H1 (cell line): ENCODE measurements around the gene CTNNBL1. TPM values are rescaled to one million over a fixed set of nuclear protein-coding genes. Genes with fewer than 3 reads are reported as not detected.

Experiments used
- BRCA1 ChIP-seq: IDR thresholded peaks from 2 replicates; pipeline ENCODE4 v1.6.1; 2012; ENCODE audit warnings: low read depth, low read length, improper control_type of control experiment
- JUND ChIP-seq: IDR thresholded peaks from 2 replicates; pipeline ENCODE4 v1.6.1; 2011; ENCODE audit warnings: mild to moderate bottlenecking, improper control_type of control experiment, low read length
- POU5F1 ChIP-seq: IDR thresholded peaks from 2 replicates; pipeline ENCODE4 v1.6.1; 2011; ENCODE audit warnings: low read depth, mild to moderate bottlenecking, low read length, moderate library complexity
- RAD21 ChIP-seq, 2 experiments: IDR thresholded peaks in 1 of 2; conservative IDR thresholded peaks in 1 of 2; 2 replicates each; pipeline ENCODE4 v1.6.1; 2011; ENCODE audit warnings: low read depth in 2 of 2, low read length in 2 of 2, improper control_type of control experiment in 1 of 2, inconsistent platforms in 1 of 2, mild to moderate bottlenecking in 1 of 2, moderate library complexity in 1 of 2
- RFX5 ChIP-seq: IDR thresholded peaks from 2 replicates; pipeline ENCODE4 v1.6.1; 2011; ENCODE audit warnings: low read depth, low read length, improper control_type of control experiment, borderline replicate concordance
- RNF2 ChIP-seq: fragments of 200-900, 300-1000 bp; sonication (generic); IDR thresholded peaks from 2 replicates; pipeline ENCODE4 v1.7.1; 2016; ENCODE audit warnings: borderline replicate concordance, low read depth, mild to moderate bottlenecking, antibody characterized with exemption, low read length; ENCODE audit not compliant: poor library complexity, severe bottlenecking; ENCODE audit errors: missing control alignments
- RXRA ChIP-seq: IDR thresholded peaks from 2 replicates; pipeline ENCODE4 v1.6.1; 2011; ENCODE audit warnings: low read depth, mild to moderate bottlenecking, low read length, moderate library complexity; ENCODE audit not compliant: insufficient read depth
- SP1 ChIP-seq: IDR thresholded peaks from 2 replicates; pipeline ENCODE4 v1.6.1; 2011; ENCODE audit warnings: low read depth, low read length
- TCF12 ChIP-seq: IDR thresholded peaks from 2 replicates; pipeline ENCODE4 v1.6.1; 2011; ENCODE audit warnings: low read depth, mild to moderate bottlenecking, low read length
- polyA plus RNA-seq, 7 experiments: library from polyadenylated mRNA; depleted of rRNA in 3 of 7; stranded (reverse) in 5 of 7; unstranded in 2 of 7; fragments of >200 nt in 5 of 7; fragments of 200-250 nt in 2 of 7; gene quantifications; 1 replicate in 5 of 7; 2 replicates in 1 of 7; 4 replicates in 1 of 7; pipeline versions ENCODE4 v1.2.1 to v1.2.3, GENCODE V29; 2011 to 2013; ENCODE audit warnings: missing spikeins in 2 of 7, mixed read lengths in 2 of 7
- total RNA-seq: library from RNA; stranded (reverse); fragmentation: NEBNext Ultra II Directional; extraction: Animal tissue kit (Norgen Biotek cat#: 25700); gene quantifications from 2 replicates; pipeline ENCODE4 v1.2.1, GENCODE V29; 2021
- TF ChIP-seq, protein P1 (sequence below): fragments of 300-600 bp; sonication (generic); IDR thresholded peaks from 2 replicates; pipeline ENCODE4 v1.7.1; 2012; ENCODE audit warnings: low read length, moderate library complexity, mild to moderate bottlenecking, inconsistent platforms; ENCODE audit not compliant: insufficient replicate concordance
- TF ChIP-seq, protein P2 (sequence below): IDR thresholded peaks from 2 replicates; pipeline ENCODE4 v1.6.1; 2012; ENCODE audit warnings: inconsistent platforms

The CTNNBL1 gene
- total and polyA plus RNA-seq, 2 of the 8 experiments (the other 6 are each of a cell fraction or from before 2014, with no cell fraction given), result 19.6 to 81.6 TPM

DNA sequence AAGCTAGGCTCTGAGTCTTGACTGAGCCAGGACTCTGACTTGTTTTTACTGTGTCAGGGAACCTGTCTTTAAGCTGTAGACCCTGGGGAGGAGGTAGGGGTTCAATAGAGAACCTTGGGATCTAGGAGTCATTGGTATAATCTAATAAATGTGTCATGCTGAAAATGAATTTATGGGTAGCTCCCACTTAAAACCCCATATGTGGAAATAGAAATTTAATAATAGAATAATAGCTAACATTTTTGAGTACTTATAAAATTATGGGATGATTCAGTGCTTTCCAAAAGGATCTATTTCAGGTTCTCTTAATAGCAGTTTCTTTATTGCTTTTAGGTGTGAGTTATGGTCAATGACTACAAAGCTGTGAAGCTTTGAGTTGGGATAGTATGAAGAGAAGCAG lies 41.7 kb downstream of the CTNNBL1 start (continued):
- TF ChIP-seq, protein P1, sequence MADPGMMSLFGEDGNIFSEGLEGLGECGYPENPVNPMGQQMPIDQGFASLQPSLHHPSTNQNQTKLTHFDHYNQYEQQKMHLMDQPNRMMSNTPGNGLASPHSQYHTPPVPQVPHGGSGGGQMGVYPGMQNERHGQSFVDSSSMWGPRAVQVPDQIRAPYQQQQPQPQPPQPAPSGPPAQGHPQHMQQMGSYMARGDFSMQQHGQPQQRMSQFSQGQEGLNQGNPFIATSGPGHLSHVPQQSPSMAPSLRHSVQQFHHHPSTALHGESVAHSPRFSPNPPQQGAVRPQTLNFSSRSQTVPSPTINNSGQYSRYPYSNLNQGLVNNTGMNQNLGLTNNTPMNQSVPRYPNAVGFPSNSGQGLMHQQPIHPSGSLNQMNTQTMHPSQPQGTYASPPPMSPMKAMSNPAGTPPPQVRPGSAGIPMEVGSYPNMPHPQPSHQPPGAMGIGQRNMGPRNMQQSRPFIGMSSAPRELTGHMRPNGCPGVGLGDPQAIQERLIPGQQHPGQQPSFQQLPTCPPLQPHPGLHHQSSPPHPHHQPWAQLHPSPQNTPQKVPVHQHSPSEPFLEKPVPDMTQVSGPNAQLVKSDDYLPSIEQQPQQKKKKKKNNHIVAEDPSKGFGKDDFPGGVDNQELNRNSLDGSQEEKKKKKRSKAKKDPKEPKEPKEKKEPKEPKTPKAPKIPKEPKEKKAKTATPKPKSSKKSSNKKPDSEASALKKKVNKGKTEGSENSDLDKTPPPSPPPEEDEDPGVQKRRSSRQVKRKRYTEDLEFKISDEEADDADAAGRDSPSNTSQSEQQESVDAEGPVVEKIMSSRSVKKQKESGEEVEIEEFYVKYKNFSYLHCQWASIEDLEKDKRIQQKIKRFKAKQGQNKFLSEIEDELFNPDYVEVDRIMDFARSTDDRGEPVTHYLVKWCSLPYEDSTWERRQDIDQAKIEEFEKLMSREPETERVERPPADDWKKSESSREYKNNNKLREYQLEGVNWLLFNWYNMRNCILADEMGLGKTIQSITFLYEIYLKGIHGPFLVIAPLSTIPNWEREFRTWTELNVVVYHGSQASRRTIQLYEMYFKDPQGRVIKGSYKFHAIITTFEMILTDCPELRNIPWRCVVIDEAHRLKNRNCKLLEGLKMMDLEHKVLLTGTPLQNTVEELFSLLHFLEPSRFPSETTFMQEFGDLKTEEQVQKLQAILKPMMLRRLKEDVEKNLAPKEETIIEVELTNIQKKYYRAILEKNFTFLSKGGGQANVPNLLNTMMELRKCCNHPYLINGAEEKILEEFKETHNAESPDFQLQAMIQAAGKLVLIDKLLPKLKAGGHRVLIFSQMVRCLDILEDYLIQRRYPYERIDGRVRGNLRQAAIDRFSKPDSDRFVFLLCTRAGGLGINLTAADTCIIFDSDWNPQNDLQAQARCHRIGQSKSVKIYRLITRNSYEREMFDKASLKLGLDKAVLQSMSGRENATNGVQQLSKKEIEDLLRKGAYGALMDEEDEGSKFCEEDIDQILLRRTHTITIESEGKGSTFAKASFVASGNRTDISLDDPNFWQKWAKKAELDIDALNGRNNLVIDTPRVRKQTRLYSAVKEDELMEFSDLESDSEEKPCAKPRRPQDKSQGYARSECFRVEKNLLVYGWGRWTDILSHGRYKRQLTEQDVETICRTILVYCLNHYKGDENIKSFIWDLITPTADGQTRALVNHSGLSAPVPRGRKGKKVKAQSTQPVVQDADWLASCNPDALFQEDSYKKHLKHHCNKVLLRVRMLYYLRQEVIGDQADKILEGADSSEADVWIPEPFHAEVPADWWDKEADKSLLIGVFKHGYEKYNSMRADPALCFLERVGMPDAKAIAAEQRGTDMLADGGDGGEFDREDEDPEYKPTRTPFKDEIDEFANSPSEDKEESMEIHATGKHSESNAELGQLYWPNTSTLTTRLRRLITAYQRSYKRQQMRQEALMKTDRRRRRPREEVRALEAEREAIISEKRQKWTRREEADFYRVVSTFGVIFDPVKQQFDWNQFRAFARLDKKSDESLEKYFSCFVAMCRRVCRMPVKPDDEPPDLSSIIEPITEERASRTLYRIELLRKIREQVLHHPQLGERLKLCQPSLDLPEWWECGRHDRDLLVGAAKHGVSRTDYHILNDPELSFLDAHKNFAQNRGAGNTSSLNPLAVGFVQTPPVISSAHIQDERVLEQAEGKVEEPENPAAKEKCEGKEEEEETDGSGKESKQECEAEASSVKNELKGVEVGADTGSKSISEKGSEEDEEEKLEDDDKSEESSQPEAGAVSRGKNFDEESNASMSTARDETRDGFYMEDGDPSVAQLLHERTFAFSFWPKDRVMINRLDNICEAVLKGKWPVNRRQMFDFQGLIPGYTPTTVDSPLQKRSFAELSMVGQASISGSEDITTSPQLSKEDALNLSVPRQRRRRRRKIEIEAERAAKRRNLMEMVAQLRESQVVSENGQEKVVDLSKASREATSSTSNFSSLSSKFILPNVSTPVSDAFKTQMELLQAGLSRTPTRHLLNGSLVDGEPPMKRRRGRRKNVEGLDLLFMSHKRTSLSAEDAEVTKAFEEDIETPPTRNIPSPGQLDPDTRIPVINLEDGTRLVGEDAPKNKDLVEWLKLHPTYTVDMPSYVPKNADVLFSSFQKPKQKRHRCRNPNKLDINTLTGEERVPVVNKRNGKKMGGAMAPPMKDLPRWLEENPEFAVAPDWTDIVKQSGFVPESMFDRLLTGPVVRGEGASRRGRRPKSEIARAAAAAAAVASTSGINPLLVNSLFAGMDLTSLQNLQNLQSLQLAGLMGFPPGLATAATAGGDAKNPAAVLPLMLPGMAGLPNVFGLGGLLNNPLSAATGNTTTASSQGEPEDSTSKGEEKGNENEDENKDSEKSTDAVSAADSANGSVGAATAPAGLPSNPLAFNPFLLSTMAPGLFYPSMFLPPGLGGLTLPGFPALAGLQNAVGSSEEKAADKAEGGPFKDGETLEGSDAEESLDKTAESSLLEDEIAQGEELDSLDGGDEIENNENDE, result no peak
- TF ChIP-seq SP1 (no peak), RXRA (no peak), POU5F1 (no peak), TCF12 (no peak), RFX5 (no peak), RNF2 (no peak), BRCA1 (no peak), JUND (no peak), RAD21 (IDR thresholded peaks at IDR 0.05 in 1 of 2, conservative IDR thresholded peaks at IDR 0.05 in 1 of 2; ENCODE audit: low read depth in 2 of 2, low read length in 2 of 2) (no peak)
- TF ChIP-seq, protein P2, sequence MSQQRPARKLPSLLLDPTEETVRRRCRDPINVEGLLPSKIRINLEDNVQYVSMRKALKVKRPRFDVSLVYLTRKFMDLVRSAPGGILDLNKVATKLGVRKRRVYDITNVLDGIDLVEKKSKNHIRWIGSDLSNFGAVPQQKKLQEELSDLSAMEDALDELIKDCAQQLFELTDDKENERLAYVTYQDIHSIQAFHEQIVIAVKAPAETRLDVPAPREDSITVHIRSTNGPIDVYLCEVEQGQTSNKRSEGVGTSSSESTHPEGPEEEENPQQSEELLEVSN, result no peak
